Endothelial cell of umbilical vein (primary cell): ENCODE measurements around the gene PNLIPRP2. TPM values are rescaled to one million over a fixed set of nuclear protein-coding genes. Genes with fewer than 3 reads are reported as not detected.

ENCODE experiments used
- BruUV-seq: library from RNA; stranded (reverse); fragments of 400-500 nt; replicated peaks from 2 replicates; lab custom pipeline; 2021; lab: Mats Ljungman, UMichigan
- CTCF ChIA-PET: fragments of 300-600, 350-600 bp; sonication (Branson Sonifier 250); formaldehyde crosslinking; loops from one replicate; lab custom pipeline; 2021; ENCODE audit warnings: antibody characterized with exemption, inconsistent platforms; lab: Charles Lee
- POLR2A ChIA-PET: fragments of 300-600, 350-600 bp; sonication (Branson Sonifier 250); formaldehyde crosslinking; loops from one replicate; lab custom pipeline; 2021; ENCODE audit warnings: antibody characterized with exemption, inconsistent platforms; lab: Charles Lee
- DNase-seq: peaks from one replicate; pipeline ENCODE4 v3.0.0-alpha.2; 2011; ENCODE audit warnings: low read depth, low spot score
- FAIRE-seq: peaks from 2 replicates; lab custom pipeline; 2011; peaks lifted over from hg19 to GRCh38; lab: Jason Lieb, UNC
- H2AFZ ChIP-seq: 2 replicates; pipeline ENCODE4 v1.6.0; 2012; ENCODE audit warnings: low read depth, low read length, control low read depth, inconsistent platforms
- H3K27ac ChIP-seq: 2 replicates; pipeline ENCODE4 v1.5.1; 2011; ENCODE audit warnings: low read depth, mild to moderate bottlenecking, control low read depth, low read length, moderate library complexity; ENCODE audit not compliant: insufficient read depth
- H3K27me3 ChIP-seq, 2 experiments: 2 replicates each; pipeline versions ENCODE4 v1.6.0 to v1.6.1; 2011; ENCODE audit warnings: low read length in 2 of 2, mixed read lengths in 1 of 2; ENCODE audit not compliant: control insufficient read depth in 2 of 2, insufficient read depth in 2 of 2
- H3K36me3 ChIP-seq, 2 experiments: 2 replicates in 1 of 2; 3 replicates in 1 of 2; pipeline ENCODE4 v1.5.1; 2011; ENCODE audit warnings: low read length in 2 of 2, mild to moderate bottlenecking in 1 of 2, moderate library complexity in 1 of 2; ENCODE audit not compliant: control insufficient read depth in 2 of 2, insufficient read depth in 2 of 2; ENCODE audit errors: extremely low read depth in 1 of 2
- H3K4me1 ChIP-seq: 3 replicates; pipeline ENCODE4 v1.5.1; 2011; ENCODE audit warnings: mild to moderate bottlenecking, low read length; ENCODE audit not compliant: control insufficient read depth, insufficient read depth; ENCODE audit errors: extremely low read depth
- H3K4me2 ChIP-seq: 2 replicates; pipeline ENCODE4 v1.6.1; 2011; ENCODE audit warnings: low read length, control low read depth, mixed read lengths; ENCODE audit not compliant: insufficient read depth
- H3K4me3 ChIP-seq, 3 experiments: fragments of 200-600 bp in 1 of 3; sonication (generic), shearing (Covaris generic) in 1 of 3; replicated peaks in 1 of 3; 2 replicates each; pipeline ENCODE4 v1.5.1; 2011 to 2016; ENCODE audit warnings: control low read depth in 3 of 3, low read length in 3 of 3, mild to moderate bottlenecking in 2 of 3, inconsistent platforms in 1 of 3, low read depth in 1 of 3, moderate library complexity in 1 of 3; ENCODE audit not compliant: insufficient read depth in 1 of 3
- H3K79me2 ChIP-seq: 2 replicates; pipeline ENCODE4 v1.6.0; 2012; ENCODE audit warnings: low read length, inconsistent platforms; ENCODE audit not compliant: control insufficient read depth, insufficient read depth
- H3K9ac ChIP-seq: replicated peaks from 2 replicates; pipeline ENCODE3; 2011; ENCODE audit warnings: low read length, control low read depth; ENCODE audit not compliant: insufficient read depth; ENCODE audit errors: extremely low read depth
- H3K9me1 ChIP-seq: replicated peaks from 3 replicates; pipeline ENCODE4 v1.6.0; 2011; ENCODE audit warnings: mild to moderate bottlenecking, low read length; ENCODE audit not compliant: control insufficient read depth, insufficient read depth; ENCODE audit errors: extremely low read depth
- H3K9me3 ChIP-seq: replicated peaks from 2 replicates; pipeline ENCODE4 v1.5.1; 2012; ENCODE audit warnings: low read length, inconsistent platforms; ENCODE audit not compliant: control insufficient read depth, insufficient read depth
- H4K20me1 ChIP-seq: replicated peaks from 2 replicates; pipeline ENCODE3; 2011; ENCODE audit warnings: mild to moderate bottlenecking, low read length; ENCODE audit not compliant: control insufficient read depth, insufficient read depth; ENCODE audit errors: extremely low read depth
- CTCF ChIP-seq, 2 donors: IDR thresholded peaks; 1 replicate in 1 of 2; 2 replicates in 1 of 2; pipeline ENCODE4 v1.5.1; 2011; ENCODE audit warnings: low read length in 2 of 2, mild to moderate bottlenecking in 2 of 2, moderate library complexity in 2 of 2, control low read depth in 1 of 2, inconsistent platforms in 1 of 2, low read depth in 1 of 2; ENCODE audit not compliant: insufficient read depth in 1 of 2; ENCODE audit errors: extremely low read depth in 1 of 2
- EZH2 ChIP-seq: IDR thresholded peaks from 2 replicates; pipeline ENCODE4 v1.6.1; 2012; ENCODE audit warnings: borderline replicate concordance, low read depth, mild to moderate bottlenecking, moderate library complexity, low read length, inconsistent platforms; ENCODE audit not compliant: severe bottlenecking
- FOS ChIP-seq: IDR thresholded peaks from 2 replicates; pipeline ENCODE4 v1.6.1; 2011; ENCODE audit warnings: mild to moderate bottlenecking, low read length, moderate library complexity, borderline replicate concordance; ENCODE audit not compliant: insufficient read depth
- GATA2 ChIP-seq: IDR thresholded peaks from 2 replicates; pipeline ENCODE4 v1.7.0; 2011; ENCODE audit warnings: low read depth, mild to moderate bottlenecking, moderate library complexity, mixed read lengths, low read length; ENCODE audit not compliant: insufficient read length, insufficient read depth
- JUN ChIP-seq: IDR thresholded peaks from 2 replicates; pipeline ENCODE4 v1.6.1; 2011; ENCODE audit warnings: borderline replicate concordance, low read depth; ENCODE audit not compliant: insufficient read length, insufficient read depth
- MAX ChIP-seq: IDR thresholded peaks from 2 replicates; pipeline ENCODE4 v1.6.1; 2011; ENCODE audit not compliant: insufficient read depth, insufficient read length
- MYC ChIP-seq: IDR thresholded peaks from one replicate; pipeline ENCODE4 v1.6.1; 2011; ENCODE audit warnings: mild to moderate bottlenecking, low read depth, low read length
- POLR2A ChIP-seq: IDR thresholded peaks from 2 replicates; pipeline ENCODE4 v1.6.1; 2012; ENCODE audit warnings: low read depth, mild to moderate bottlenecking, control low read depth, low read length
- POLR2AphosphoS5 ChIP-seq: IDR thresholded peaks from 2 replicates; pipeline ENCODE4 v1.6.1; 2012; ENCODE audit warnings: low read depth, mild to moderate bottlenecking, control low read depth, low read length, moderate library complexity; ENCODE audit not compliant: insufficient read depth
- dilution Hi-C: fragments of 300-500 bp; cut with MboI; formaldehyde crosslinking; loops from one replicate; pipeline ENCODE4 v1.15.0; 2019; ENCODE audit warnings: low sequenced_read_pairs; ENCODE audit not compliant: extremely low pct_ligation_motif_present
- intact Hi-C: fragments of 100-400 bp; cut with micrococcal nuclease; formaldehyde crosslinking; loops from one replicate; pipeline ENCODE4 v1.10.0; 2022
- polyA plus RNA-seq, 4 experiments: library from polyadenylated mRNA; depleted of rRNA in 3 of 4; stranded (reverse) in 3 of 4; unstranded in 1 of 4; fragments of >200 nt; gene quantifications; 2 replicates each; pipeline versions ENCODE4 v1.2.1 to v1.2.3, GENCODE V29; 2011 to 2012; ENCODE audit warnings: missing spikeins in 1 of 4
- total RNA-seq: library from RNA; stranded (reverse); gene quantifications from 2 replicates; pipeline ENCODE4 v1.2.3, GENCODE V29; 2021

PNLIPRP2 gene
- total and polyA plus RNA-seq, 2 donors (not counting 3 experiments of a cell fraction or from before 2014, with no cell fraction given) = not detected

GRCh38 chr10:116683821-116684220 is 63.1 kb downstream of the PNLIPRP2 start:
- no TSS peak for BruUV-seq
- Histone ChIP-seq H2AFZ (no peak overlapping the region), H3K4me3 (no peak overlapping the region), H3K9ac (no peak overlapping the region), H4K20me1 (no peaks in the 10 kb centered on the region), H3K4me2 (no peak overlapping the region), H3K79me2 (no peaks in the 10 kb centered on the region), H3K4me1 (no peaks in the 10 kb centered on the region), H3K27ac (no peak overlapping the region), H3K27me3 (no peaks in the 10 kb centered on the region), H3K9me3 (no peaks in the 10 kb centered on the region), H3K9me1 (no peaks in the 10 kb centered on the region), H3K36me3 (no peaks in the 10 kb centered on the region)
- CTCF ChIA-PET = interaction anchor here (0.9 to 5.5 kb wide), 3 partner anchors 88 to 491 kb away, joined by 3 to 120 read pairs (median 55); no protein-coding TSS in a partner anchor
- FAIRE-seq = no peak
- intact Hi-C loops = loop anchor here (5.0 kb wide), 1 partner anchor 58 kb away; the partner anchor contains the start of gene HSPA12A
- no peak for DNase-seq
- dilution Hi-C loops = no loop called here
- POLR2A ChIA-PET = no interaction called here
- no peak for TF ChIP-seq GATA2
- no peak for TF ChIP-seq EZH2
- no peak for TF ChIP-seq MAX
- TF ChIP-seq MYC = no peak
- TF ChIP-seq POLR2A = no peak
- TF ChIP-seq CTCF (IDR thresholded peaks at IDR 0.05; ENCODE audit: extremely low read depth in 1 of 2, insufficient read depth in 1 of 2, low read depth in 1 of 2, low read length in 2 of 2) = no peak
- no peak for TF ChIP-seq FOS
- TF ChIP-seq JUN = no peak
- TF ChIP-seq POLR2AphosphoS5 = no peak
